CD4-positive, alpha-beta T cell treated with Interleukin-4 for 1 hour (primary cell): ENCODE results near the gene CACNA2D2.

Experiments
- DNase-seq, 2 donors: peaks; one replicate each; pipeline ENCODE4 v3.0.0-alpha.2; 2020 to 2022

Gene CACNA2D2

GRCh38 chr3:50454481-50455070 is 48.9 kb downstream of the CACNA2D2 start:
- no peak for DNase-seq

GRCh38 chr3:50453907-50454306 is 49.5 kb downstream of the CACNA2D2 start:
- no peak for DNase-seq

GRCh38 chr3:50450209-50450921 is 53.1 kb downstream of the CACNA2D2 start:
- peak; percentile 79 to 89 for DNase-seq

GRCh38 chr3:50448752-50449539 is 54.5 kb downstream of the CACNA2D2 start:
- DNase-seq: no peak

GRCh38 chr3:50447290-50447840 is 56.1 kb downstream of the CACNA2D2 start:
- peak in 1 of 2 donors; percentile 50 for DNase-seq

GRCh38 chr3:50445919-50446318 is 57.5 kb downstream of the CACNA2D2 start:
- DNase-seq: no peak

- no peak for DNase-seq
Observed at GRCh38 chr3:50444782-50445181, 58.7 kb downstream of the CACNA2D2 start.

- DNase-seq: no peak
Observed at GRCh38 chr3:50444213-50444612, 59.2 kb downstream of the CACNA2D2 start.

- no peak for DNase-seq
Observed at GRCh38 chr3:50442945-50443579, 60.4 kb downstream of the CACNA2D2 start.

GRCh38 chr3:50441424-50442217 is 61.8 kb downstream of the CACNA2D2 start:
- DNase-seq: no peak

GRCh38 chr3:50436114-50436674 is 67.2 kb downstream of the CACNA2D2 start:
- DNase-seq: peak; percentile 81 to 82

- no peak for DNase-seq
Observed at GRCh38 chr3:50435371-50436113, 67.9 kb downstream of the CACNA2D2 start.

GRCh38 chr3:50433954-50434353 is 69.5 kb downstream of the CACNA2D2 start:
- DNase-seq: no peak

- DNase-seq: no peak
Observed at GRCh38 chr3:50430950-50431435, 72.4 kb downstream of the CACNA2D2 start.

GRCh38 chr3:50430191-50430590 is 73.2 kb downstream of the CACNA2D2 start:
- peak; percentile 28 to 37 for DNase-seq

GRCh38 chr3:50428007-50428633 is 75.3 kb downstream of the CACNA2D2 start:
- peak; percentile 48 to 50 for DNase-seq

- no peak for DNase-seq
Observed at GRCh38 chr3:50427217-50427616, 76.2 kb downstream of the CACNA2D2 start.

- DNase-seq: no peak
Observed at GRCh38 chr3:50425911-50426310, 77.5 kb downstream of the CACNA2D2 start.

- no peak for DNase-seq
Observed at GRCh38 chr3:50423543-50423942, 79.9 kb downstream of the CACNA2D2 start.

- no peak for DNase-seq
Observed at GRCh38 chr3:50422153-50422552, 81.3 kb downstream of the CACNA2D2 start.
